GM19025 (cell line): Measurements from ENCODE around the gene ATP6V0E1.

Experiments
- ATAC-seq: cut with Tn5 transposase; IDR thresholded peaks from one replicate; pipeline ENCODE4 v1.9.1; 2021; ENCODE audit warnings: mild to moderate bottlenecking, low read depth, moderate library complexity; ENCODE audit not compliant: unreplicated experiment

ATP6V0E1 gene

DNA sequence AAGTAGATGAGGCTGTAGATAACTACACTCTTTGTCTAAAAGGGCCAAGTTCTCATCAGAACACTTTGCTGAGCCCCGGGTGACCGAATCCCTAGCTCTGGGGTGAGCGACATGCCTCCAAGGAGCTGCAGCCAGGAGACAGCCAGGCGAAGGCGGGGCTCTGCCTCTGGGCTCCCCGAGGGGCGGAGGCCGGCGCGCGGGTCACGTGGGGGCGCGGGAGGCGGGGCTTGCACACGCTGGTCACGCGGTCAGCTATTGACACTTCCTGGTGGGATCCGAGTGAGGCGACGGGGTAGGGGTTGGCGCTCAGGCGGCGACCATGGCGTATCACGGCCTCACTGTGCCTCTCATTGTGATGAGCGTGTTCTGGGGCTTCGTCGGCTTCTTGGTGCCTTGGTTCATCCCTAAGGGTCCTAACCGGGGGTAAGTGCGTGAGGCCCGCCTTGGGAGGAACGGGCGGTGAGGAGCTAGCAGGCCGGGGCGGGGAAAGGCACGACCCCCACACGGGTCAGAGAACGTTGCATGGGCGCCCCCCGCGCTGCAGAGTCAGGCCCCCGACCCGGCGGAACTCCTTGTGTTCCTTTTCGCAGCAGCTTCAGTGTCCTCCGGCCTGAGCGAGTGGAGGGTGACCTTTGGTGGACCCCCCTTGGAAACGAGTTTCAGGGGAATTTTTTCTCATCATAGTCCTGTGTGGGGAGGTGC lies at the start of gene ATP6V0E1:
Gene ATP6V0E1 (plus strand): TSS at position 230 of the 702 bp plus-strand sequence. CDS start 90 bp downstream, at position 320.
- peak; percentile 84 for ATAC-seq

DNA sequence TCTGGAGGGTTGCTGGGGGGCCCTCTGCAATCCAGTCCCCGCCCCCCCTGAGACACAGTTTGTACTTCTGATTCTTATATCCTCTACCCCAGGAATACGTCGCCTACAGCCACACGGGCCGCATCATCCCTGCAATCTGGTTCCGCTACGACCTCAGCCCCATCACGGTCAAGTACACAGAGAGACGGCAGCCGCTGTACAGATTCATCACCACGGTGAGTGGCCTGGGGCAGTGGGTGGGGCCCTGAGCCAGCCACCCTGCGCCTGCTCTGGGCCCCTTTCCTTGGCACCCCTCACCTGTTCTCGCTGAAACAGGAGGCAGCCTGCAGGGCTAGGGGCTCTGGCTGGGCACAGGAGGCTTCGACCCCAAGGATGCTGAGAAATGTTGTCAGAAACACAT lies 48.5 kb upstream of the ATP6V0E1 start:
- no peak for ATAC-seq

DNA sequence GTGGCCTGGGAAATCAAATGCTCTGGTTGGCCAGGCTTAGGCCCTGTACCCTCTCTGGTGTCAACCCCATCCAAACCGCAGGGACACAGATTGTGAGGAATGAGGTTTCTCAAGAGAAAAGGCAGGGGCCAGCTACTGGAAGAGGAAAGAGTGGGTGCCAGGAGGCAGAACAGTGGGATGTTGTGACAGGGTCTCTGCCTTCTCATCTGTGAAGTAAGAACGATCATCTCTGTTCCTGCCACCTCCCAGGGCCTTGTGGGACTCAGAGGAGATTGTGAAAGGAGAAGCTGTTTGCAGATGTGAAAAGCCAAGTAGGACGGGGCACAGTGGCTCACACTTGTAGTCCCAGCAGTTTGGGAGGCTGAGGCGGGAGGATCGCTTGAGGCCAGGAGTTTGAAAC lies 47.2 kb upstream of the ATP6V0E1 start:
- no peak for ATAC-seq

DNA sequence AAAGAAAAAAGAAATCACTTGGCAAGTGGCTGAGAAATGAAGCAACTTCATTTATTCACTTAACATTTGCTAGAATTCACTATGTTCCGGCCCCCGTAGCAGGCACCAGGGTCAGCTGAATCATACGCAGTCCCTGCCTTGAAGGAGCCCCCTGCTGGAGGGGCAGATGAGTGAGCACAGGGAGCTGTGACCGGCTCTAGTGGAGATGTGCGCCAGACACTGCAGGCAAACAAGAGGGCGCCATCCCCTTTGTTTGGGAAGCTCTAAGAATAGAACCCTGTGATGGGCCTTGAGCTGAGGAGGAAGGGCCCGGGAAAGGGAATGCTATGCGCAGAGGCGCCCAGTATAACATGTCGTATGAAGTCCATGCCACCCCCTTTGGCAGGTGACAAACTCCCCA lies 44.5 kb upstream of the ATP6V0E1 start:
- no peak for ATAC-seq

DNA sequence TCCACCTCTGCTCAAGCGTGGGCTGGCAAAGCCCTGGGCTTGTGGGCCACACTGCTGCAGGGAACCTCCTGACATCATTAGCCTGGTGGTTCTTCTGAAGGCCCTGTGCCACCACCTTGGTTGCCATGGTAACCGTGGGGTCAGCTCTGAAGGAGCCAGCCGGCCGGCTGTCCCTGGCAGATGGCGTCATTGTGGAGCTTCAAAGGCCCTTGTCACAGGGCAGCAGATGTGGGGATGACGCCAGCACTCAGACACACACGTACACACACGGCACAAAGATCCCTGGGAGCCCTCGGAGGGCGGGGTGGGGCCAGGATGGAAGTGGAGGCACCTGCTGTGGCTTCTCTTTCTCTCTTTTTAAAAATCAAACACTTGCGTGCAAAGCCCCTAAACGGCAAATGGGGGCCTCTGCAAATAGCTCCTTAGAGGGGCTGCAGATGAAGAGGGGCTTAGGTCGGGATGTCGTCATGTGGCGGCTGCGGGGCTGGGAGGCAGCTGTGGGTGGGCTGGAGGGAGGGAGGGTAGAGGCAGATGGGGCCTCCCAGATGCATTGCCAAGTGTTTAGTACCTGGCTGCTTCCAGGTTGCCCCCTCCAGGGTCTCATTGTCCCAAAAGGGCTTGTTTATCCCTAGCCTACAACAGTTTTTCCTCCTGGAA lies 43.8 kb upstream of the ATP6V0E1 start:
- ATAC-seq, result no peak

DNA sequence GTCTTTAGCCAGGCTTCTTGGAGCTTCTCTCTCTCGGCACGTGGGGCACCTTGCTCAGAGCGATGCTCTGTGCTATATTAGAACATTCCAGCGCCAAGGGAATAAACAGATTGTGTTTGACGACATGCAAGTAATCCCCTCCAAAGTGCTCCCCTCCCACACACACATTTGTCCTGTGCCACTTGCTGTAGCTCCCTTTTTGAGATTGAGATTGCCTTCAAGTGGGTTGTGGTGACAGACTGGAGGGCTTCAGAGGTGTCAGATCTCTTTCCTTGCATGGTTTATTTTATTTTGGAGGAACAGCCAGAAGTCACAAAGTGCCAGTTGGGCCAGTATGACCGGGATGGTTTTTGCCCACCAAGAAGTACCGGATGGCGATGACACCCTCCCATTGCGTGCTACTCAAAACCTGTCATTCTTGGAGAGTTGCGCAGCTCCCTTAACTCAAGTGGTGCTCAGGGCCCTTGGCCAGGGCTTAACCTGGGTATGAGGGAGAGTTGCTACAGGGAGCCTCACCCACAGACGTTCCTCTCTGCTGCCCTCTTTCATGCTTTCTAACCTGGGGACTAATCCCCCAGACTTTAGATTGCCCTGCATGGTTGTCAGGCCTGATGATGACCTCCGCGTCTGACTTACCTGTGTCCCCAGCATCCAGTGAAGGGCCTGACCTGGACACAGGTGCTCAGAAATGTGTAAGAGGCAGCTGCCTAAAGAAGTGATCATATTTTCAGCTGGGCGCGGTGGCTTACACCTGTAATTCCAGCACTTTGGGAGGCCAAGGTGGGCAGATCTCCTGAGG lies 43.1 kb upstream of the ATP6V0E1 start:
- no peak for ATAC-seq

DNA sequence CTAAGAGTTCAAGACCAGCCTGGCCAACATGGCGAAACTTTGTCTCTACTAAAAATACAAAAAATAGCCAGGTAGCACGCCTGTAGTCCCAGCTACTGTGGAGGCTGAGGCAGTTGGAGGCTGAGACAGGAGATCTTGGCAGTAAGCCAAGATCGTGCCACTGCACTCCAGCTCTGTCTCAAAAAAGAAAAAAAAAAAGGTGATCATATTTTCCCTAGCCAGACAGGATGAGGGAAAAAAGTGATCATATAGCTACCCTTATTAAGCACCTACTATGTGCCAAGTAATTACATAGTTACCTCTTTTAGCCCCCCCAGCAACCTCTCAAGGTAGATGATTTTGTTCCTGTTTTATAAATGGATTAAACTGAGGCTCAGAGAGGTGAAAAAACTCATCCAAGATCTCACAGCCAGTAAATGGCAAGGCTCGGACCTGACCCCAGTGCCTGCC lies 42.5 kb upstream of the ATP6V0E1 start:
- ATAC-seq, result no peak

DNA sequence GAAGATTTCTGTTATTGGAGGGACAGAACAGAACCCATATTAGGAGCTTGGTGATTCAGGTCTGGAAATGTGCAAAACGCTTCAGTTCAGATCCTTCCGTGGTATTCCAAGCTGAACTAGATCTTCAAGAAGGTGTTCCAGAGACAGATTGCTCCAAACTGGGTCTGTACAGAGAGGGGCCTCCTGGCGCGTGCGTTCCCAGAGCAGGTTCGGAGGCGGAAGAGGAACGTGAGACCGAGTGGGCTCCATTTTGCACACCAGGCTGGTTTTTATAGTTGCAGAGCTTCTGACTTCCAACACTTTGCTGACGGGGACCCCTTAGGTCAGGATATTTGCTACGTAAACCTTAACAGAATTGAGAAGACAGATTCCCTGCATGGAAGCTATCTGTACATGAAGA lies 41.0 kb upstream of the ATP6V0E1 start:
- no peak for ATAC-seq

DNA sequence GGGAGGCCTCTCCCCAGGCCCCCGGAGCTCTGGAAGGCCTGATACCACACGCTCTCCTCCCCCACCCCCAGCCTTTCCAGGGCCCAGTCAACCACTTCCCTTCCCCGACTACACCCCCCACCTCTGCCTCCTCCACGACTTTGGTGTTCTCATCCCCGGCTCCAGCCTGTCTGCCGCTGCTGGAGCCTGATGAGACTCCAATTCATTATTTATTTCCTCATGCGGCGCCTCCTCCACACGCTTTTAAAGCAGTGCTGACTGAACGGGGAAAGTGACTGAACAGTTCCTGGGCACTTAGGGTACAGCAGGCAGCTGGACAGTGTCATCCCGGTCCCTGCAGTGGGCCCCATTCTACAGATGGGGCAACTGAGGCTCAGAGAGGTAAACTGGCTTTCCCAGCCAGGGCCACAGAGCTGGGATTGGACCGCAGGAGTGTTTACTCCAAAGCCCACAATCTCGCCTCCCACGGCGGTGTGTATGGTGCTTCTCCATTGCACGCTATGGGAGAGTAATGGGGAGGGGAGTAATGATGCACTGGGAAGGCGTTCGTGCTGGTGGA lies 40.2 kb upstream of the ATP6V0E1 start:
- ATAC-seq, result no peak

DNA sequence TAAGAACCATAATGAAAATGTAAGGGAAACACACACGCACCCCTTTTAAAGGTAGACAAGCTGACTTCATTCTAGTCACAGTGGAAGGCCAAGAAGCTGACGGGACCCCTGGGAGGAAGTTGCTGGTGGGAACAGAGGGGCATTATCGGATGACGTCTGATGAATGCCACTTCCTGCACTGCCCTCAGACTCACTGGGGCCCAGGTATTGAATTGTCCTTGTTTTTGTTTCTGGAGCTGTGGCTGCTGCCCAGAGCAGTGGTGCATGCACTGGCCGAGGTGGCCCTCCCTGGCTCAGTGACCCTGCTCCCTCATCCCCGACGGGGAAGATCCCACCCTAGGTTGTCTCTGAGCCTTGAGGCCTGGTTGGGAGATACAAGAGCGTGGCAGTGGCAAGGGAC lies 39.7 kb upstream of the ATP6V0E1 start:
- ATAC-seq, result no peak

DNA sequence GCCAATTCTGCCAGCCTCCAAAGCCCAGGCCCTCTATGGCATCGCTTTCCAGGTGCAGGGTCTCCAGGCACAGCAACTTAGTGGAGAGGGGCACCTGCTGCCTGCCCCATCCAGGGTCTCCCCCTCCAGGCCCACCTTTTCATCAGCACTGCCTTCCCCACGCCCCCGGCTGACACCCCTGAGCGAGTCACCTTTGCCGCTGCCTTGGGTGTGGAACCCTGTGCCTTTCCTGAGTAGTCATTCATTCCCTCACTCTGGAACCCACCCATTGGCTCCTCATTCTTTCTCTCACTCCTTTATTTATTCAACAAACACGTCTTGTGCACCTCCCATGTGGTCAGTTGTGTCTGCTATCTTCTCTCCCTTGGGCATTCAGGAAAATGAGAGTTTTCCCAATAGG lies 38.8 kb upstream of the ATP6V0E1 start:
- no peak for ATAC-seq

DNA sequence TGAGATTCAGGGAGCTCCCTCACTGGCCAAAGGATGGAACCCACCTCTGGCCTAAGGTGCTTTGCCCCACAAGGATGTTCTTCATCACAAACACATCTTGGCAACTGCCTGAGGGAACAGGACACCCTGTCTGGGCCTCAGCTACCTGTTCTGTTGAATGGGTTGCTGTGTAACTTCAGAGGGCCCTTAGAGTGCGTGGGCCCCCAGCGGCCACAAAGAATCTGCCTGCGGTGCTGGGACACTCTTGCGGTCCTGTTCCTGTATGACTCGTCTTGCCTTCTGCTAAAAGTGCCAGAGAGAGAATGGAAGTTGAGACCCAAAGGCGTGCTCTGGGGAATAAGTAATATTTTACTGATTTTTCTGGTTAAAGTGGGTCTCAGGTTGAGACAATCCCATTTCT lies 38.4 kb upstream of the ATP6V0E1 start:
- no peak for ATAC-seq

DNA sequence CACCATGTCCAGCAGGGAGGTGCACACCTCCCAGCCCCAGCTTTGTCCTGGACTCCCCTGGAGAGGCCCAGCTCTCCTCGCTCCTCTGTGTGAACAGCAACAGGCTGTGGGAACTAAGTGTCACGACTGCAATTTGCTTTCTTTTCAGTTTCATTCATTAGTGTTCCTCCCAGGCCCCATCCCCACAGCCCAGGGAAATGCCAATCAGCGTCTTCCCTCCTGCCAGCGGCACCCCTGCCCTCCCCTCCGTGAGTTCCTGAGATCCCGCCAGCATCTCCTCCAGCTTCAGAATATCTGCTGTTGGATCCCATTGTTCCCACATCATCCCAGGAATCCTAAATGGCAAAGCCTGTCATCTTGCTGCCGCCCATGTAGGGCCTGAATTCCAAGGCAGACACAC lies 37.4 kb upstream of the ATP6V0E1 start:
- no peak for ATAC-seq

DNA sequence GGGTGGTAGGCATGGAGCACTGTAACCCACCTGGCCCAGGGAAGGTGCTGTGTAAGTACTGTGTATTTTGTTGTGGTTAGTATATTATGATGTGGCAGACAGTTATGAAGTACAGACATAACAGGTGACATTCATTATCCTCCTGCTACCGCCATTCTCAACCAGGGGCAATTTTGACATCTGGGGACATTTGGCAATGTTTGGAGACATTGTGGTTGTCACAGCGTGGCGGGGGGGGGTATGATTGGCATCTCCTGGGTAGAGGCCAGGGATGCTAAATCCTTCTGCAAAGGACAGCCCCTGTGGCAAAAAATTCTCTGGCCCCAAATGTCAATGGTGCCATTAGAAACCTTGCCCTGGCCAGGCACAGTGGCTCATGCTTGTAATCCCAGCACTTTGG lies 34.1 kb upstream of the ATP6V0E1 start:
- no peak for ATAC-seq

DNA sequence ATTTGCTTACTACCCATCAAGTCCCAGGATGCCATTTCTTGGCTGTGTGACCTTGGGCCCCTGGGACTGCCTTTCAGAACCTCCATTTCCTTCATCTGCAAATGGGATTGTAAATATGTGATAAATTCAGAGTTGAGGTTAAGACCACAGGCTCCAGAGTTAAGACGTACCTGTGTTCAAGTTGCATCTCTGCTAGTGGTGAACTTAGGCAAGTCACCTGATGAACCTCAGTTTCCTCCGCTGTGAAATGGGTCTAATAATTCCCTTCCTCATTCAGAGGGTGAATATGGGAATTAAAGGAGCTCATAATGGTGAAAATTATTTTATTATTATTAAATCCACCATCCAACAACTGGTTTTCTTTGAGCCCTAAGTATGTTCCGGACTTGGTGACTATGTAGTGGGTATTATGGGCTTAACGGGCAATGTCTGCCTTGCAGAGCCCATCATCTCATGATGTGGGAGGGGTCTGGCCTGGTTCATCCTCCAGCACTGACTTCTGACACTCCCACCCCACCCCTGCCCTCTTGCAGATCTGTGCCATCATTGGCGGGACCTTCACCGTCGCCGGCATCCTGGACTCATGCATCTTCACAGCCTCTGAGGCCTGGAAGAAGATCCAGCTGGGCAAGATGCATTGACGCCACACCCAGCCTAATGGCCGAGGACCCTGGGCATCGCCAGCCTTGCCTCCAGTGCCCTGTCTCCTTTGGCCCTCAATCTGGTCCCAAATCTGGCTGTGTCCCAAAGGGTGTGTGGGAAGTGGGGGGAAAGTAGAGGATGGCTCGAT lies 33.2 kb upstream of the ATP6V0E1 start:
- ATAC-seq, result no peak

DNA sequence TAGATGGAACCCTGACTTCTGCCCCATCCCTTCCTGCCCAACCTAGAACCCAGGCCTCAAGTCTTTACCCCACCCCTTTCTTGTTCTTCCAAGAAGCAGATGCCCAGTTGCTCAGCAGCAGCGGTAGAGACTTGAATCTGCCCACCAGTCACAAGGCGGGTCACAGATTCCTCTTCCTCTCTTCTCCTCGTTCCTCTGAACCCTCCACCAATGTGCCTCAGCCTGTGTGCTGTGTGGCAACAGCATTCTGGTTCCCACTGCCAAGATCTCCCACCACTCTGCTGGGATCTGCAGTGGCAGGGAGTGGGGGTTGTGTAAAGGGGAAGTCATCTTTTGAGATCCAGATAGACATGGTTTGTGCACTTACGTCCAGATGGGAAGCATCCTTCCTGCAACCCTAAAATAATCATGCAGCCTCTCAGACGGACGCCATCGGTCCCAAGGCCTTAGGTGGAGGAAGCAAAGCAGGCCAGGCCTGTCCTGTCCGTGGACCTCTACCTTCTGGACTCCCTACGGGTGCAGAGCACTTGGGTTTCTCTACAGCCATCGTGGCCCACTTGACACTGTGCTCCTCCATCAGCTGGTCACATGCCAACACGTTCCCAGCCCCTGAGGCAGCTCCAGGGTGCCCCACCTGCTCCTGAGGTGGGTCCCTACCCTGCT lies 32.1 kb upstream of the ATP6V0E1 start:
- no peak for ATAC-seq

DNA sequence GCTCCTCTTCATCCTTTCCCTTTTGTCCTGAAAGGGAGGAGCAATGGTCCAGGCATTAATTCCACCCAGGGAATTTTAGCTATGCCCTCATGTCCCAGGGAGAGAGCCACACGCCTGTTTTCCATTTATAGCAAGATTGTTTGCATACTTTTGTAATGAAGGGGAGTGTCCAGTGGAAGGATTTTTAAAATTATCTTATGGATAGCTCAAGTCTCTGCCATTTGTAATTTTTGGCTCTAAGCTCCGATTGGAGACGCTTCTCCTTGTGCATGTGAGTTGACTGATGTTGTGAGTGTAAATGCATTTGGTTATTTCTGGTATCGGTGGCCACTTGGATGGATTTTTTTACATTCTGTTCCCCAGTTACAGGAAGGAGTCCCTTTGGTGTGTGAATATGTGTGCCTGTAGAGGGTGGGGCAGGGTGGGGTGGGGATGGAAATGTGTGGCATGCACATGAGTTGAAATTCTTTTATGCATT lies 31.5 kb upstream of the ATP6V0E1 start:
- no peak for ATAC-seq

DNA sequence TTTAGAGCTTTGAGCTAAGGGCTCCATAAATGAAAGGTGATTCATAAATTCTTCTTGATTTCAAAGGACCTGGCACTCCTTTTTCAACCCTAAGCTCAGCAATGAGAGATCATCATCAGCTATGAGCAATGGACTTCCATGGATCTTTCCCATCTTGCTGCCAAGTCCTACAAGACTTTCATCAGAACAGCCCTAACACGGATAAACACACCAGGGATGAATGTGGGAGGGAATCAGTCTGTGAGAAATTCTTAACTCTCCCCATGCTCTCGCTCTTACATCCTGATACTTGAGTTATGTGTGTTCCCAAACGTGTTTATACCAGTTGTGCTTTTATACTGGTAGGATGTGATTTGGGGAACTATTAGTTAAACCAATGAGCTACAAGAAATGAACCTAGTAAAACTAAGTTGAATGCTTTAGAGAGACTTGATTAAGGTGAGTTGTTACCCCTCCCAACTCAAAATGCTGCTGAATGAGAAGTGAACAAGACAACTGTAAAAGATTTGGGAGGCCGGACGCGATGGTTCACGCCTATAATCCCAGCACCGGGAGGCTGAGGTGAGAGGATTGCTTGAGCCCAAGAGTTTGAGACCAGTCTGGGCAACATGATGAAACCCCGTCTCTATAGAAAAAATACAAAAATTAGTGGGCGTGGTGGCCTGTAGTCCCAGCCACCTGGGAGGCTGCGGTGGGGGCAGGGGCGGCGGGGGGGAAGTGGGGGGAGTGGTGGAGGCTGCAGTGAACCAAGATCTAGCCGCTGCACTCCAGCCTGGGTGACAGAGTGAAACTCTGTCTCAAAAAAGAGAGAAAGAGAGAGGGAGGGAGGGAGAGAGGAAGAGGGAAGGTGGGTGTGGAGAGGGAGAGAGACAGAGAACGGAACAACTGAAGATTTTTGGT lies 29.5 kb upstream of the ATP6V0E1 start:
- ATAC-seq, result no peak

DNA sequence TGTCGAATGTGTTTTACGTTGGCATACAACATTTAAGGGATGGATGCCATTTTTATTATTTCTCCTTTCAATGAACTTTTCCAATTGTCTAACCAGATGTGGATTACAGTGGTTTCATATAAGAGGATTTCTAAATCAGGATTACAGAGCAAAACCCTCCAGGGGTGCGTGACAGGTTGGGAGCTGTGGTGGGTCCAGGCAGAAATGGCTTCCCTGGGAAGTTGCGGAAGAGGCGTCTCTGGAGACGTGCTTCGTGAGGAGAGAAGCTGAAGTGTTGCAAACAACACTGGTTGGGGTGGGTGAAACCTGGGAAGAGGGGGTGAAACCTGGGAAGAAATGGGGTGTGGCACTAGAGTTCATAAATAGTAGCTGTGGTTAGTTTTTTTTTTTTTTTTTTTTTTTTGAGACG lies 28.8 kb upstream of the ATP6V0E1 start:
- ATAC-seq, result no peak
